Caco-2 (cell line): ENCODE data around the gene UBL4B. TPM values are rescaled to one million over a fixed set of nuclear protein-coding genes. Genes with fewer than 3 reads are reported as not detected.

ENCODE experiments used
- BruUV-seq: library from RNA; stranded (reverse); fragments of 400-500 nt; replicated peaks from 2 replicates; lab custom pipeline; 2021; lab: Mats Ljungman, UMichigan
- CTCF ChIA-PET: fragments of 300-600 bp; sonication (Branson Sonifier 250); formaldehyde crosslinking; loops from one replicate; lab custom pipeline; 2022; ENCODE audit warnings: antibody characterized with exemption; lab: Charles Lee
- POLR2A ChIA-PET: fragments of 300-600 bp; sonication (Branson Sonifier 250); formaldehyde crosslinking; loops from one replicate; lab custom pipeline; 2022; ENCODE audit warnings: antibody characterized with exemption; lab: Charles Lee
- DNase-seq, 2 experiments: peaks; one replicate each; pipeline versions ENCODE4 v3.0.0 to v3.0.0-alpha.2; 2020 to 2022
- H3K27me3 ChIP-seq: replicated peaks from 2 replicates; pipeline ENCODE4 v1.6.0; 2011; ENCODE audit warnings: low read length; ENCODE audit not compliant: control insufficient read depth, insufficient read depth
- H3K36me3 ChIP-seq: 2 replicates; pipeline ENCODE4 v1.5.1; 2011; ENCODE audit warnings: low read length; ENCODE audit not compliant: control insufficient read depth, insufficient read depth
- H3K4me1 ChIP-seq: fragments of 250-450 bp; sonication (Bioruptor Pico); 2 replicates; pipeline ENCODE4 v1.5.1; 2020; ENCODE audit warnings: mild to moderate bottlenecking
- H3K4me3 ChIP-seq: 2 replicates; pipeline ENCODE4 v1.5.1; 2011; ENCODE audit warnings: low read depth, mild to moderate bottlenecking, control low read depth, low read length
- H3K9me3 ChIP-seq: fragments of 250-450 bp; sonication (Bioruptor Pico); 2 replicates; pipeline ENCODE4 v1.5.1; 2020; ENCODE audit warnings: mild to moderate bottlenecking, moderate library complexity
- H3K27ac Mint-ChIP-seq: one replicate; pipeline ENCODE4 v1.8.0; 2022; ENCODE audit warnings: mixed read lengths; ENCODE audit not compliant: unreplicated experiment
- H3K27me3 Mint-ChIP-seq: one replicate; pipeline ENCODE4 v1.8.0; 2022; ENCODE audit warnings: mixed read lengths; ENCODE audit not compliant: insufficient read depth, unreplicated experiment
- H3K36me3 Mint-ChIP-seq: one replicate; pipeline ENCODE4 v1.8.0; 2022; ENCODE audit warnings: mild to moderate bottlenecking, mixed read lengths; ENCODE audit not compliant: insufficient read depth, unreplicated experiment
- H3K4me1 Mint-ChIP-seq: one replicate; pipeline ENCODE4 v1.8.0; 2022; ENCODE audit warnings: low read depth, mixed read lengths; ENCODE audit not compliant: unreplicated experiment
- H3K4me3 Mint-ChIP-seq: one replicate; pipeline ENCODE4 v1.8.0; 2022; ENCODE audit warnings: mild to moderate bottlenecking, moderate library complexity, mixed read lengths; ENCODE audit not compliant: unreplicated experiment
- H3K9me3 Mint-ChIP-seq: one replicate; pipeline ENCODE4 v1.8.0; 2022; ENCODE audit warnings: mixed read lengths; ENCODE audit not compliant: unreplicated experiment
- CTCF ChIP-seq, 2 experiments: fragments of 200-600 bp in 1 of 2; IDR thresholded peaks; 1 replicate in 1 of 2; 2 replicates in 1 of 2; pipeline versions ENCODE4 v1.5.1 to v1.8.0; 2011 to 2022; ENCODE audit warnings: antibody characterized with exemption in 1 of 2, control low read depth in 1 of 2, inconsistent platforms in 1 of 2, low read depth in 1 of 2, low read length in 1 of 2, mild to moderate bottlenecking in 1 of 2, moderate library complexity in 1 of 2; ENCODE audit not compliant: insufficient read depth in 1 of 2, severe bottlenecking in 1 of 2, unreplicated experiment in 1 of 2
- intact Hi-C: fragments of 100-400 bp; cut with micrococcal nuclease; formaldehyde crosslinking; loops from one replicate; pipeline ENCODE4 v1.10.0; 2022; ENCODE audit not compliant: unreplicated experiment
- total RNA-seq: library from RNA; stranded (reverse); gene quantifications from 2 replicates; pipeline ENCODE4 v1.2.3, GENCODE V29; 2022

The UBL4B gene
- total RNA-seq, 1 experiment from 2014 or later = not detected

GRCh38 chr1:110135666-110136065, 23.4 kb downstream of the UBL4B start:
- Mint-ChIP-seq H3K9me3 (no peaks in the 10 kb centered on the region), H3K27ac (no peak overlapping the region), H3K4me1 (no peaks in the 10 kb centered on the region), H3K27me3 (peaks cover 16% of the 10 kb centered on the region), H3K4me3 (no peak overlapping the region), H3K36me3 (peaks cover 5% of the 10 kb centered on the region)
- Histone ChIP-seq H3K27me3 (no peaks in the 10 kb centered on the region), H3K9me3 (no peaks in the 10 kb centered on the region), H3K4me1 (no peaks in the 10 kb centered on the region), H3K4me3 (no peak overlapping the region), H3K36me3 (no peaks in the 10 kb centered on the region)
- DNase-seq = no peak
- TF ChIP-seq CTCF (IDR thresholded peaks at IDR 0.05; ENCODE audit: insufficient read depth in 1 of 2, low read depth in 1 of 2, low read length in 1 of 2, severe bottlenecking in 1 of 2, unreplicated experiment in 1 of 2) = no peak
- intact Hi-C loops = no loop called here
- ChIA-PET POLR2A (no interaction called here), CTCF (no interaction called here)
- BruUV-seq = no TSS peak

- CTCF ChIA-PET = no interaction called here
- peaks cover 16% of the 10 kb centered on the region for H3K27me3 Mint-ChIP-seq
- H3K4me1 Mint-ChIP-seq = no peaks in the 10 kb centered on the region
- no peak overlapping the region for H3K4me3 ChIP-seq
- no peaks in the 10 kb centered on the region for H3K27me3 ChIP-seq
- no peak overlapping the region for H3K4me3 Mint-ChIP-seq
- TF ChIP-seq CTCF (IDR thresholded peaks at IDR 0.05; ENCODE audit: insufficient read depth in 1 of 2, low read depth in 1 of 2, low read length in 1 of 2, severe bottlenecking in 1 of 2, unreplicated experiment in 1 of 2) = no peak
- peaks cover 5% of the 10 kb centered on the region for H3K36me3 Mint-ChIP-seq
- H3K27ac Mint-ChIP-seq = no peak overlapping the region
- no peaks in the 10 kb centered on the region for H3K36me3 ChIP-seq
- peak in 1 of 2 experiments; percentile 10 for DNase-seq
- H3K4me1 ChIP-seq = no peaks in the 10 kb centered on the region
- POLR2A ChIA-PET = no interaction called here
- intact Hi-C loops = no loop called here
- no peaks in the 10 kb centered on the region for H3K9me3 ChIP-seq
- no peaks in the 10 kb centered on the region for H3K9me3 Mint-ChIP-seq
- BruUV-seq = no TSS peak
Observed at GRCh38 chr1:110136911-110137310, 24.7 kb downstream of the UBL4B start.

- ChIA-PET POLR2A (no interaction called here), CTCF (no interaction called here)
- no TSS peak for BruUV-seq
- Histone ChIP-seq H3K4me1 (no peaks in the 10 kb centered on the region), H3K36me3 (no peaks in the 10 kb centered on the region), H3K9me3 (no peaks in the 10 kb centered on the region), H3K4me3 (no peak overlapping the region), H3K27me3 (no peaks in the 10 kb centered on the region; the same call in 1 of the 2 replicates)
- Mint-ChIP-seq H3K27me3 (peaks cover 16% of the 10 kb centered on the region), H3K4me3 (no peak overlapping the region), H3K27ac (no peak overlapping the region), H3K36me3 (no peaks in the 10 kb centered on the region), H3K4me1 (no peaks in the 10 kb centered on the region), H3K9me3 (no peaks in the 10 kb centered on the region)
- DNase-seq = no peak
- TF ChIP-seq CTCF (IDR thresholded peaks at IDR 0.05; ENCODE audit: insufficient read depth in 1 of 2, low read depth in 1 of 2, low read length in 1 of 2, severe bottlenecking in 1 of 2, unreplicated experiment in 1 of 2) = no peak
- intact Hi-C loops = no loop called here
Observed at GRCh38 chr1:110138956-110139355, 26.7 kb downstream of the UBL4B start.
